K562 (cell line): ENCODE data around the gene ZBTB44. TPM values are rescaled to one million over a fixed set of nuclear protein-coding genes. Genes with fewer than 3 reads are reported as not detected.

ENCODE experiments used
- BHLHE40 ChIP-seq: IDR thresholded peaks from 2 replicates; pipeline ENCODE4 v1.6.1; 2011; ENCODE audit warnings: low read length, improper control_type of control experiment
- CCNT2 ChIP-seq: IDR thresholded peaks from 2 replicates; pipeline ENCODE4 v1.6.1; 2011; ENCODE audit warnings: borderline replicate concordance, low read depth, mild to moderate bottlenecking, moderate library complexity, mixed read lengths, low read length; ENCODE audit not compliant: insufficient read length; ENCODE audit errors: extremely low read depth
- EP400 ChIP-seq: fragments of 450-650 bp; IDR thresholded peaks from 2 replicates; pipeline ENCODE4 v1.6.1; 2017; ENCODE audit warnings: antibody characterized with exemption, mild to moderate bottlenecking, moderate library complexity
- GATAD2B ChIP-seq: fragments of 450-650 bp; IDR thresholded peaks from 2 replicates; pipeline ENCODE4 v1.6.1; 2017; ENCODE audit warnings: mild to moderate bottlenecking, borderline replicate concordance
- HNRNPK ChIP-seq: fragments of 200-400 bp; formaldehyde crosslinking; IDR thresholded peaks from one replicate; pipeline ENCODE4 v1.6.1; 2018; ENCODE audit warnings: mild to moderate bottlenecking, low read depth, low read length; ENCODE audit not compliant: poor library complexity, severe bottlenecking
- HNRNPLL ChIP-seq: fragments of 200-400 bp; formaldehyde crosslinking; IDR thresholded peaks from 2 replicates; pipeline ENCODE4 v1.6.1; 2017; ENCODE audit warnings: low read length, low read depth, mild to moderate bottlenecking; ENCODE audit not compliant: poor library complexity, severe bottlenecking
- ILF3 ChIP-seq: fragments of 450-650 bp; IDR thresholded peaks from 2 replicates; pipeline ENCODE4 v1.6.1; 2018; ENCODE audit warnings: antibody characterized with exemption, mild to moderate bottlenecking, moderate library complexity, borderline replicate concordance
- MEF2D ChIP-seq: conservative IDR thresholded peaks from 2 replicates; pipeline ENCODE4 v1.6.1; 2016; ENCODE audit warnings: low read depth, missing genetic modification characterization, missing compliant biosample characterization
- PCBP1 ChIP-seq: fragments of 200-400 bp; formaldehyde crosslinking; IDR thresholded peaks from 2 replicates; pipeline ENCODE4 v1.6.1; 2018; ENCODE audit warnings: mild to moderate bottlenecking, low read depth, low read length; ENCODE audit not compliant: poor library complexity, severe bottlenecking
- POLR2B ChIP-seq: fragments of 450-650 bp; IDR thresholded peaks from 2 replicates; pipeline ENCODE4 v1.6.1; 2018; ENCODE audit warnings: low read depth; ENCODE audit not compliant: partially characterized antibody
- POLR2H ChIP-seq: IDR thresholded peaks from 2 replicates; pipeline ENCODE4 v1.6.1; 2016; ENCODE audit warnings: missing genetic modification characterization, low read depth, mild to moderate bottlenecking, control low read depth, missing compliant biosample characterization, moderate library complexity
- RBBP5 ChIP-seq: fragments of 200-600 bp; sonication (generic); IDR thresholded peaks from 2 replicates; pipeline ENCODE4 v1.6.1; 2012; ENCODE audit warnings: borderline replicate concordance, mild to moderate bottlenecking, low read length, control low read depth, inconsistent platforms; ENCODE audit not compliant: insufficient read depth, poor library complexity, severe bottlenecking
- RBM25 ChIP-seq: fragments of 200-400 bp; formaldehyde crosslinking; IDR thresholded peaks from 2 replicates; pipeline ENCODE4 v1.6.1; 2018; ENCODE audit warnings: low read length, low read depth, moderate library complexity; ENCODE audit not compliant: severe bottlenecking
- SAFB ChIP-seq: fragments of 200-400 bp; formaldehyde crosslinking; IDR thresholded peaks from 2 replicates; pipeline ENCODE4 v1.6.1; 2017; ENCODE audit warnings: low read depth, low read length, borderline replicate concordance
- SIN3A ChIP-seq, 2 experiments: fragments of 150-350 bp in 1 of 2; IDR thresholded peaks; 2 replicates each; pipeline ENCODE4 v1.6.1; 2011 to 2016; ENCODE audit warnings: borderline replicate concordance in 2 of 2, low read depth in 2 of 2, low read length in 2 of 2, mild to moderate bottlenecking in 2 of 2, moderate library complexity in 2 of 2; ENCODE audit not compliant: control insufficient read depth in 1 of 2
- SMAD2 ChIP-seq: fragments of 150-350 bp; IDR thresholded peaks from 2 replicates; pipeline ENCODE4 v1.6.1; 2014; ENCODE audit warnings: low read depth, mild to moderate bottlenecking, low read length
- VEZF1 ChIP-seq: fragments of 200-800 bp; sonication (Bioruptor generic); IDR thresholded peaks from 2 replicates; pipeline ENCODE4 v1.6.1; 2017; ENCODE audit warnings: missing genetic modification characterization, missing compliant biosample characterization
- ZBED1 ChIP-seq: IDR thresholded peaks from 2 replicates; pipeline ENCODE4 v1.6.1; 2014
- ZC3H4 ChIP-seq: sonication (generic); formaldehyde crosslinking; IDR thresholded peaks from 2 replicates; pipeline ENCODE4 v1.9.0; 2021; ENCODE audit warnings: missing genetic modification reagents, borderline replicate concordance
- ZFX ChIP-seq: sonication (generic); formaldehyde crosslinking; IDR thresholded peaks from 2 replicates; pipeline ENCODE4 v1.8.0; 2022; ENCODE audit warnings: mild to moderate bottlenecking, missing genetic modification reagents, moderate library complexity
- ZNF282 ChIP-seq: sonication (generic); formaldehyde crosslinking; IDR thresholded peaks from 2 replicates; pipeline ENCODE4 v1.8.1; 2023; ENCODE audit warnings: missing genetic modification reagents
- ZNF41 ChIP-seq: fragments of 250-450 bp; sonication (Bioruptor Pico); conservative IDR thresholded peaks from 2 replicates; pipeline ENCODE4 v1.4.0; 2020; ENCODE audit warnings: mild to moderate bottlenecking
- polyA plus RNA-seq, 8 experiments: library from polyadenylated mRNA; depleted of rRNA in 4 of 8; stranded (reverse) in 5 of 8; unstranded in 3 of 8; fragments of >200 nt; fragmentation: Nextera tagmentation in 2 of 8; fragmentation: Illumina TruSeq in 1 of 8; extraction: Ambion mirVana in 2 of 8; extraction: Trizol in 1 of 8; gene quantifications; 2 replicates each; pipeline versions ENCODE4 v1.2.1 to v1.2.3, GENCODE V29; 2011 to 2014; ENCODE audit warnings: inconsistent platforms in 1 of 8, missing spikeins in 1 of 8
- total RNA-seq, 7 experiments: library from RNA; depleted of rRNA in 6 of 7; stranded (reverse); fragments of >200 nt in 6 of 7; fragmentation: Illumina TruSeq in 2 of 7; extraction: Trizol in 2 of 7; gene quantifications; 2 replicates each; pipeline versions ENCODE4 v1.2.1 to v1.2.3, GENCODE V29; 2011 to 2021; ENCODE audit warnings: low replicate concordance in 1 of 7
- TF ChIP-seq, protein P1 (sequence below), 3 experiments: fragments of 200-800 bp in 1 of 3; fragments of 250-450 bp in 1 of 3; fragments of 450-650 bp in 1 of 3; sonication (Bioruptor Pico) in 1 of 3; sonication (Bioruptor generic) in 1 of 3; formaldehyde crosslinking in 1 of 3; IDR thresholded peaks; 2 replicates each; pipeline versions ENCODE4 v1.6.1 to v1.8.0; 2016 to 2022; ENCODE audit warnings: mild to moderate bottlenecking in 2 of 3, missing genetic modification characterization in 2 of 3, missing compliant biosample characterization in 1 of 3, moderate library complexity in 1 of 3

The ZBTB44 gene
- total and polyA plus RNA-seq, 9 of the 15 experiments (the other 6 are each of a cell fraction or from before 2014, with no cell fraction given) = 4.7 to 27.1 (median 17.3) TPM

DNA sequence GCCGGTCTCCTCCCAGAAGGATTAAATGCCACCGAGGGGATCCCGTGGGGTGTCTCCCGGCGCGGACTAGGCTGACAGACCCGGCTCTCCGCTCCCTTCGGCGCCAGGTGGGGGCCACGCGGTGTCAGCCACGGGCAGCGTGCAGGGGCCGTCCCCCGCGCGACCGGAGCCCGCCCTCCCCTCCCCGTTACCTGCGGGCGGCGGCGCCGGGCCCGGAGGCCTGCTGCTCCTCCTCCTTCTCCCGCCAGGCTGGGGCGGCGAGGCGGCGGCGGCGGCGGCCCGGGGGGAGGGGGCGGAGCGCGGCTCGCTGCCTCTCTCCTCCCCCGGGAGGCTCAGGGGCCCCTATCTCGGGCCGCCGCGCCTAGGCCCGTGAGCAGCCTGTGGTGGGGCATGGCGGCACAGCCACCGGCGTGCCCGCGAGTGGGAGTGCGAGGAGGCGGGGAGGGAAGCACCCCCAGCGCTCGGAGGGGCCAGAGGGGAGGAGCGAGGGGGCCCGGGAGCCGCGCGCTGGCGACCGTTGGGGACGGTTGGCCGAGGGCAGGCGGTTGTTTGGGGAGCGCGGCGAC, 450 bp downstream of the ZBTB44 start (continued):
- TF ChIP-seq SIN3A (IDR thresholded peaks at IDR 0.05; ENCODE audit: borderline replicate concordance in 2 of 2, control insufficient read depth in 1 of 2, low read depth in 2 of 2, low read length in 2 of 2) (peak in 1 of 2 experiments; percentile 54; a peak in 1 of 4 replicates), EP400 (peak; percentile 72; the same call in 1 of the 2 replicates), GATAD2B (peak; percentile 85), ZNF41 (CRISPR knock-in tag) (no peak), SAFB (peak; percentile 56), SMAD2 (no peak), POLR2H (peak; percentile 68; the same call in 1 of the 2 replicates), RBBP5 (peak; percentile 65), ILF3 (0 out of 2 replicates have a peak, but pooled peaks have one; percentile 42), ZC3H4 (0 out of 2 replicates have a peak, but pooled peaks have one; percentile 80), PCBP1 (peak; percentile 58), HNRNPLL (peak; percentile 36), ZBED1 (no peak), POLR2B (peak; percentile 53), RBM25 (peak; percentile 55), BHLHE40 (peak; percentile 37; the same call in 1 of the 2 replicates), VEZF1 (CRISPR knock-in tag) (peak; percentile 93), ZNF282 (CRISPR knock-in tag) (no peak), MEF2D (tag) (no peak), HNRNPK (peak; percentile 84), CCNT2 (peak; percentile 80), ZFX (peak; percentile 83)
- TF ChIP-seq, protein P1, sequence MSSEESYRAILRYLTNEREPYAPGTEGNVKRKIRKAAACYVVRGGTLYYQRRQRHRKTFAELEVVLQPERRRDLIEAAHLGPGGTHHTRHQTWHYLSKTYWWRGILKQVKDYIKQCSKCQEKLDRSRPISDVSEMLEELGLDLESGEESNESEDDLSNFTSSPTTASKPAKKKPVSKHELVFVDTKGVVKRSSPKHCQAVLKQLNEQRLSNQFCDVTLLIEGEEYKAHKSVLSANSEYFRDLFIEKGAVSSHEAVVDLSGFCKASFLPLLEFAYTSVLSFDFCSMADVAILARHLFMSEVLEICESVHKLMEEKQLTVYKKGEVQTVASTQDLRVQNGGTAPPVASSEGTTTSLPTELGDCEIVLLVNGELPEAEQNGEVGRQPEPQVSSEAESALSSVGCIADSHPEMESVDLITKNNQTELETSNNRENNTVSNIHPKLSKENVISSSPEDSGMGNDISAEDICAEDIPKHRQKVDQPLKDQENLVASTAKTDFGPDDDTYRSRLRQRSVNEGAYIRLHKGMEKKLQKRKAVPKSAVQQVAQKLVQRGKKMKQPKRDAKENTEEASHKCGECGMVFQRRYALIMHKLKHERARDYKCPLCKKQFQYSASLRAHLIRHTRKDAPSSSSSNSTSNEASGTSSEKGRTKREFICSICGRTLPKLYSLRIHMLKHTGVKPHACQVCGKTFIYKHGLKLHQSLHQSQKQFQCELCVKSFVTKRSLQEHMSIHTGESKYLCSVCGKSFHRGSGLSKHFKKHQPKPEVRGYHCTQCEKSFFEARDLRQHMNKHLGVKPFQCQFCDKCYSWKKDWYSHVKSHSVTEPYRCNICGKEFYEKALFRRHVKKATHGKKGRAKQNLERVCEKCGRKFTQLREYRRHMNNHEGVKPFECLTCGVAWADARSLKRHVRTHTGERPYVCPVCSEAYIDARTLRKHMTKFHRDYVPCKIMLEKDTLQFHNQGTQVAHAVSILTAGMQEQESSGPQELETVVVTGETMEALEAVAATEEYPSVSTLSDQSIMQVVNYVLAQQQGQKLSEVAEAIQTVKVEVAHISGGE (CRISPR knock-in tag; IDR thresholded peaks at IDR 0.05) = 0 out of 6 replicates have a peak, but pooled peaks of 1 of the 3 experiments have one; percentile 51
